HG03095 (cell line): ENCODE data around the gene RAVER2.
"Not testable (repeated sequence)": the region's sequence is repeated elsewhere in the genome, so short reads cannot be mapped to it uniquely, and the experiment has no call there.

Experiments
- ATAC-seq: cut with Tn5 transposase; IDR thresholded peaks from one replicate; pipeline ENCODE4 v1.9.1; 2021; ENCODE audit warnings: moderate library complexity; ENCODE audit not compliant: unreplicated experiment

RAVER2 gene

GRCh38 chr1:64745986-64746940 lies 1.4 kb downstream of the RAVER2 start:
- no peak for ATAC-seq

GRCh38 chr1:64748222-64748621 lies 3.3 kb downstream of the RAVER2 start:
- no peak for ATAC-seq

GRCh38 chr1:64748706-64749105 lies 3.8 kb downstream of the RAVER2 start:
- no peak for ATAC-seq

DNA sequence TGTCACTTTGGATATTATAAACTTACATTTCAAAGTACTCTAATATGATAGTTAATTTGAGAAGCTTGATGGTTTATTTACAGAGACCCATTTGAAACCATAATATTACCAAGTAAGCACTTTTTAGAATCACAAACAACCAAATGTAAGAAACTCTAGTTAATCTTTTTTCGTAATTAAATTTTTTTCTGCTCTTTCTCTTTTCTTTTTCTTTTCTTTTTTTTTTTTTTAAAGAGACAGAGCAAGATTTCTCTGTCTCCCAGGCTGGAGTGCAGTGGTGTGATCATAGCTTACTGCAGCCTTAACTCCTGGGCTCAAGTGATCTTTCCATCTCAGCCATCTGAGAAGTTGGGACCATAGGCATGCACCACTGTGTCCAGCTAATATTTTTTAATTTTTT lies 5.2 kb downstream of the RAVER2 start:
- no peak for ATAC-seq

GRCh38 chr1:64750875-64751274 lies 6.0 kb downstream of the RAVER2 start:
- ATAC-seq, result no peak

DNA sequence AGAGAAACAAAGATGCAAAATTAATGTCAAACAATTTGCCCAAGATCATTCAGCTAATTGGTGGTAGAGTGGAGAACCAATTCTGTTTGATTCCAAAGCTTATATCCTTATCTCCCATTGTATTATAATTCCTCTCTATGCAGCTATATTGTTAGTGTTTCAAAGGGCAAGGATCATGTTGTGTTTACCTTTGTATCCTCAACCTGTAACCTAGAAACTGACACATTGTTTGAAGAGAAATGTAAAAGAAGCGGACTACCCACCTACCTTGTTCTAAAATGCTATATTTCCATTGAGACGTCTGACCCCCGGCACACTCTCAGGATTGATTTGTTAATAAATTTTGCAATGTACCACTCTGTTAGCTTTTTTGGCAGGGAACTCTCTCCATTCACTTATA lies 9.3 kb downstream of the RAVER2 start:
- ATAC-seq, result no peak

DNA sequence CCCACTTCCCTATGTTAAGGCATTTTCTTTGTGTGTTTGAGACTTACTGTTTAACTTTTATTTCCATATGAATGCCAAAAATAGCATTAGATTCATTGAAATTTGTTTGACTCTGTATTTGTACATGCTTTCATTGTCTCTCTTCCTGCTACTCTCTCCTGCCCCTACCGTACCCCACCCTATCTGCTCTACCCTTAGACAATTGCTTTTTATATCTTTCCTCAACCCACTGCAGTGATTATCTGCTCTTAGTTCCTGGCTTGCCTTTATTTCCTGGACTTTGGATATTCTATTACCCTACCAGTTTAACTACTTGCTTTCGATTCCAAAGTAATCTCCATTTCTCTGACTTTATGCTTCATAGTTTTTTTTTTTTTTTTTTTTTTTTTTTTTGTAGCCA lies 10.5 kb downstream of the RAVER2 start:
- ATAC-seq, result no peak

DNA sequence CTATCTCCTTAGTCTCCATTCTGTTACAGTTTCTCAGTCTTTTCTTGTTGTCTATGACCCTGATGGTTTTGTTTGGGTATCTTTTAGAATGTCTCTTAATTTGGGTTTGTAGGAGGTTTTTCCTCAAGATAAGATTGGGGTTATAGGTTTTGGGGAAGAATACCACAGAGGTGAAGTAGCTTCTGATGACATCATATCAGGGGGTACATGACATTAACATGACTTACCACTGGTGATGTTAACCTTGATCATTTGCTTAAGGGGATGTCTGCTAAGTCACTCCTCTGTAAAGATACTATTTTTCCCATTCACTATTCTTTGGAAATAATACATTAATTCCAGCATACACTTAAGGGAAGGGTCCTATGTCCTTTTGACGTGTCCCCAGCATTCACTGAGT lies 11.9 kb downstream of the RAVER2 start:
- no peak for ATAC-seq

GRCh38 chr1:64757213-64757612 lies 12.3 kb downstream of the RAVER2 start:
- no peak for ATAC-seq

DNA sequence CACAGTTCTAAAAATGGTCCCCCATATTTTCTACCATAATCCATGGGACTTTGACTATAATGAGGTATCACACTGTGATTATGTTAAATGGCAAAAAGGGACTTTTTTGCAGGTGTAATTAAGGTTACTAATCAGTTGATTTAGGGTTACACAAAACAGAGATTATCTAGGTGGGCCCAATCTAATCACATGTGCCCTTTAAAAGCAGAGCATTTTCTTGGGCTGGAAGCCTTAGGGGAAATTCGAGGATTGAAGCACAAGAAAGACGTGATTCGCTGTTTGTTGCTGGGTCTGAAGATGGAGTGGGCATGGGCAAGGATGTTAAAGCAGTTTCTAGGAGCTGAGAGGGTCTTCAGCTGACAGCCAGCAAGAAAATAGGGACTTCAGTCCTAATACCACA lies 13.4 kb downstream of the RAVER2 start:
- no peak for ATAC-seq

DNA sequence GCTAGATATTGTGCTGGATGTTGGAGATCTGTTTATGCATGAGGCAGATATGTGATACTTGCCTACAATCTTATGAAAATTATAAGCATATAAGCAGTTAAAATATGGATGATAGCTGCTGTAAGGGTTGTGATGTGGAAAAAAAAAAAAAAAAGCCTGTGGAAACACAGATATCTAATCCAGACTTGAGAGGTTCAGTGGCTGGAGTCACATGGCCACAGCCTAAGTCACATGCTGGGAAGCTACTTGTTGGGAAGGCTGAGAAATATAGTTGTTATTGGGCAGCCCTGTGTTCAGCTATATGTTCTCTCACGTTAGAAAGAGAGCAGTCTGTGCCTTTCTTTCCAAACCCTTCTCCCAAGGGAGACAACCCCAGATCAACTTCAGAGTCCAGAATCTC lies 15.1 kb downstream of the RAVER2 start:
- no peak for ATAC-seq

DNA sequence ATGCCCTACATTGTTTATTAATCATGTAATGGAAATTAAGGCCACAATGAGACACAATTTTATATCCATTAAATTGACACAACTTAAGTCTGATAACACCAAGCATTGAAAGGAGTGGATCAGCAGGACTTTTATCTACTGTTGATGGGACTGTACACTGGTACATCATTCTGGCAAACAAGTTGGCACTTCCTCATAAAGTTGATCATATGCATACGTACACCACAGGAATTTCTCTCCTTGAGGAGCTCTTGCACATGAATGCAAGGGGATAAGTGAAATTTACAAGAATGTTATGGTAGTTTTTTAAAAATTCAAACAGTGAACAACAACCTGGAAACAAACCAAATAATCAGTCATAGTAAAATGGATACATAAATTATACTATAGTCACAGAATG lies 20.1 kb downstream of the RAVER2 start:
- no peak for ATAC-seq

DNA sequence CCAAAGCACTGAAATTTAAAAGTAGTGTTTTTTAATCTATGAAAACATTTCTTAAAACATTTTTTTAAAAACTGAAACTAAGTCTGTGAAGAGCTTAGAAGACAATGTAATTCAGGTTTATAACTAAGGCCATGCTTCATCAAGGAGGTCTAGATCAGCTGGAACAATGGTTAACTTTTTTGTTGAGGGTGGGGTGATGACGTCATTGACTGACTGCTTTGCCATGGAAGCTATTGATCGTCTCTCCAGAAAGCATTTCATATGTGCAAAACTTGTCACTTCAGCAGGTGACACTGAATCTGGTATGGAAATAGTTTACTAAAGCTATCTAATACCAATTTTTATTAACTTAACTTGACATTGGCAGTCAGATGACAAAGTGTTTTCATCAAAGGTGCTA lies 21.0 kb downstream of the RAVER2 start:
- ATAC-seq, result no peak

GRCh38 chr1:64766429-64766828 lies 21.6 kb downstream of the RAVER2 start:
- ATAC-seq, result no peak

DNA sequence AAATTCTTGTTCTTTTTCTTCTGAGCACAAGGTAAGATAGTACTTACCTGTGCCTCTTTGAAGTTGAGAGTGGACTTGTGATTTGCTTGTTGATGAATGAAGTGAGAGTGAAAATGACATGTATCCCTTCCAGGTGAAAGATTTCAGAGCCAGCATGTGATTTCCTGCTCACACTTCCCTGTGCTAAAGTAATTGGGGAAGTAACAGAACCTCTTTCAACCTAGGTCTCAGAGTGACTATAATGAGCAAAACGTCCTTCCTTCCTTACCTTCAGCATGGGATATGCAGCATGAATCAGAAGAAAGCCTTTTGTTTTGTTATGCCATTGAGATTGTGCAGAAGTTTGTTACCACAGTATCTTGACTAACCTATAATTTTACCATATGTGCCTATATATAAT lies 24.6 kb downstream of the RAVER2 start:
- no peak for ATAC-seq

DNA sequence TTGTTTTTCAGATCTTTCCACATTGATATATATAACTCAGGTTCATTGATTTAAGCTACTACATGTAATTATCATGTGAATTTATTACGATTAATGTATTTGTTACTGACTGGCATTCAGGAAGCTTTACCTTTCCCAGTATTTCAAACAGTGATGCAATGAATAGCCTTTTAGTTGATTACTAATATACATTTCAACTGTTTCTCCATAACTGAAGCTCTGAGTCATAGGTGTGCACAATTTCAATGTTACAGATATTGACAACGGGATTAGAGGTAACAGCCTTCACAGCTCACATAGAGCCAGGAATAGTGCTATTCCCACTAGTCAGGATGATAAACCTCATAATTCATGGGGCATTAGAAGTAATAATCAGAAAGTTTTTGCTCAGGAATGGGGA lies 25.1 kb downstream of the RAVER2 start:
- ATAC-seq, result no peak

DNA sequence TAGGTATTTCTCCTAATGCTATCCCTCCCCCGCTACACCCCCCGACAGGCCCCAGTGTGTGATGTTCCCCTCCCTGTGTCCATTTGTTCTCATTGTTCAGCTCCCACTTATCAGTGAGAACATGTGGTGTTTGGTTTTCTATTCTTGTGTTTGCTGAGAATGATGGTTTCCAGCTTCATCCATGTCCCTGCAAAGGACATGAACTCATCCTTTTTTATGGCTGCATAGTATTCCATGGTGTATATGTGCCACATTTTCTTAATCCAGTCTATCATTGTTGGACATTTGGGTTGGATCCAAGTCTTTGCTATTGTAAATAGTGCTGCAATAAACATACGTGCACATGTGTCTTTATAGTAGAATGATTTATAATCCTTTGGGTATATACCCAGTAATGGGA lies 28.4 kb downstream of the RAVER2 start:
- ATAC-seq, result not testable (repeated sequence)

- no peak for ATAC-seq
These were observed 30.2 kb downstream of the RAVER2 start for GRCh38 chr1:64775113-64775512.

DNA sequence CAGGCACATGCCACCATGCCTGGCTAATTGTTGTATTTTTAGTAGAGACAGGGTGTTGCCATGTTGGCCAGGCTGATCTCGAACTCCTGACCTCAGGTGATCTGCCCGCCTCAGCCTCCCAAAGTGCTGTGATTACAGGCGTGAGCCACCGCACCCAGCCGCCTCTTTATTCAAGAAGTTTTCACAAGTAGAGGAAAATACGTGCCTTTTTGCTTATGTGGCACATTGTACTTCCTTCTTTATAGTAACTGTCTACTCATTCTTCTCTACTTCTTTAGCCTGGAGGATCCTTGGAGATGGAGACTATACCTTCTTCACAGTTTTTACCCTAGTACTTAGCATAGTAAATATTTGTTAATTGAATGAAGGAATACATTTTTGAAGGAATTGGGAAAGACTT lies 37.2 kb downstream of the RAVER2 start:
- ATAC-seq, result not testable (repeated sequence)

DNA sequence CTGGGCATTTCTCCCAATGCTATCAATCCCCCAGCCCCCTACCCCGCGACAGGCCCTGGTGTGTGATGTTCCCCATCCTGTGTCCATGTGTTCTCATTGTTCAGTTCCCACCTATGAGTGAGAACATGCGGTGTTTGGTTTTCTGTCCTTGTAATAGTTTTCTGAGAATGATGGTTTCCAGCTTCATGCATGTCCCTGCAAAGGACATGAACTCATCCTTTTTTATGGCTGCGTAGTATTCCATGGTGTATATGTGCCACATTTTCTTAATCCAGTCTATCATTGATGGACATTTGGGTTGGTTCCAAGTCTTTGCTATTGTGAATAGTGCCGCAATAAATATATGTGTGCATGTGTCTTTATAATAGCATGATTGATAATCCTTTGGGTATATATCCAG lies 38.0 kb downstream of the RAVER2 start:
- not testable (repeated sequence) for ATAC-seq

GRCh38 chr1:64790832-64791487 lies 46.1 kb downstream of the RAVER2 start:
- ATAC-seq, result no peak

- ATAC-seq, result no peak
These were observed 54.0 kb downstream of the RAVER2 start for GRCh38 chr1:64798872-64799271.
